Measurements from ENCODE around the gene C1GALT1. TPM values are rescaled to one million over a fixed set of nuclear protein-coding genes. Genes with fewer than 3 reads are reported as not detected.

C1GALT1 gene
- total RNA-seq, 1 experiment from 2014 or later: 27.2 TPM

- TF ChIP-seq CEBPB (IDR thresholded peaks at IDR 0.05; ENCODE audit: low read depth): no peak
Measured at GRCh38 chr7:7292608-7293007, 110.3 kb downstream of the C1GALT1 start (continued).

DNA sequence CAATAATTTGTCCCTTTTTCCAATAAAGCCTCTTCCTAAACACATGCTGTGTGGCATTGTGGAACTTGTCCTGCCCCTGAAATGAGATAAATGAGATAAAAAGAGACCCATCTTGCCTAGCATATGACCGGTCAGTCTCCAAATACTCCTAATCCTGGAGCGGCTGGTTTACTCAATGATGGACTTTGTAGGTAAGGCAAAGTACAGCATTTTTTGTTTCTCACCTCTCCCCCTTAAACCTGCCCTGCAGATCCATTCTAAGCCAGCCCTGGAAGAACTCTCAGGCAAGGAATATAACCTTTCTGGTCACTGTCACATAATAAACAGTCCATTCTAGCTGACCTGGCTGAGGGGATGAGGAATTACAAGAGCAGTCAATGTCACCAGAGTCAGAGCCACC lies 110.7 kb downstream of the C1GALT1 start:
- Histone ChIP-seq H3K27me3 (ENCODE audit: insufficient read depth, low read length) (no peaks in the 10 kb centered on the region), H3K27ac (ENCODE audit: low read depth, low read length) (no peak overlapping the region), H3K4me3 (replicated peaks in 1 of 2; ENCODE audit: low read depth in 1 of 2, low read length in 2 of 2) (no peak overlapping the region), H3K9ac (ENCODE audit: low read length) (no peak overlapping the region), H3K4me1 (ENCODE audit: control insufficient read depth in 1 of 2, insufficient read depth in 2 of 2, low read length in 2 of 2) (no peaks in the 10 kb centered on the region), H4K20me1 (ENCODE audit: insufficient read depth) (no peaks in the 10 kb centered on the region), H3K9me2 (ENCODE audit: insufficient read depth) (no peaks in the 10 kb centered on the region), H3K4me2 (ENCODE audit: low read length) (no peak overlapping the region), H3K79me2 (ENCODE audit: insufficient read depth, low read length) (no peaks in the 10 kb centered on the region), H2AFZ (ENCODE audit: low read depth, low read length, poor library complexity, severe bottlenecking) (no peak overlapping the region), H3K9me3 (ENCODE audit: control insufficient read depth in 1 of 2, insufficient read depth in 1 of 2, low read depth in 1 of 2, low read length in 2 of 2) (no peaks in the 10 kb centered on the region), H3K36me3 (ENCODE audit: control insufficient read depth in 1 of 2, insufficient read depth in 2 of 2, low read length in 2 of 2) (no peaks in the 10 kb centered on the region)
- no TSS peak for BruUV-seq (replicated peaks)
- ATAC-seq: no peak
- RAD21 ChIA-PET (ENCODE audit: low non-redundant PET in 1 of 2, low total read pairs in 2 of 2, uncharacterized antibody in 2 of 2, unreplicated experiment in 2 of 2): no interaction called here
- POLR2A ChIA-PET: no interaction called here
- intact Hi-C loops (cut with micrococcal nuclease): no loop called here
- DNase-seq (ENCODE audit: low read depth, low spot score): no peak
- CTCF ChIA-PET: no interaction called here
- TF ChIP-seq EZH2 (IDR thresholded peaks at IDR 0.05): no peak
- no peak for TF ChIP-seq YY1 (IDR thresholded peaks at IDR 0.05; ENCODE audit: extremely low read depth, insufficient replicate concordance, low read depth, low read length)
- no peak for TF ChIP-seq POLR2A (IDR thresholded peaks at IDR 0.05; ENCODE audit: borderline replicate concordance, extremely low read depth, insufficient read depth, insufficient read length)
- no peak for TF ChIP-seq TCF7L2 (IDR thresholded peaks at IDR 0.05; ENCODE audit: borderline replicate concordance, extremely low read depth, insufficient read depth, insufficient read length)
- no peak for TF ChIP-seq CEBPB (IDR thresholded peaks at IDR 0.05; ENCODE audit: low read depth)
- TF ChIP-seq MAX (IDR thresholded peaks at IDR 0.05): no peak
- no peak for TF ChIP-seq ZFX (IDR thresholded peaks at IDR 0.05)
- TF ChIP-seq REST (IDR thresholded peaks at IDR 0.05; ENCODE audit: low read depth): no peak

Measured in HCT116 (cell line).